HL-60/S4 treated with retinoic acid at 250 ng/mL for 4 days and 3 days (cell line): ENCODE results near the gene RNF39.
"Not testable (repeated sequence)": the region's sequence is repeated elsewhere in the genome, so short reads cannot be mapped to it uniquely, and the experiment has no call there.

Experiments
- in situ Hi-C: fragments of 300-500 bp; cut with MboI; formaldehyde crosslinking; loops from 2 replicates; pipeline ENCODE4 v1.7.0; 2022; ENCODE audit warnings: low sequenced_read_pairs

RNF39 gene, protein sequence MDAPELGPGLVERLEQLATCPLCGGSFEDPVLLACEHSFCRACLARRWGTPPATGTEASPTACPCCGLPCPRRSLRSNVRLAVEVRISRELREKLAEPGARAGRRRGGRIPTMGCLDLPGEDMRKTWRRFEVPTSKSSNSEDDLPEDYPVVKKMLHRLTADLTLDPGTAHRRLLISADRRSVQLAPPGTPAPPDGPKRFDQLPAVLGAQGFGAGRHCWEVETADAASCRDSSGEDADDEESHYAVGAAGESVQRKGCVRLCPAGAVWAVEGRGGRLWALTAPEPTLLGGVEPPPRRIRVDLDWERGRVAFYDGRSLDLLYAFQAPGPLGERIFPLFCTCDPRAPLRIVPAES

DNA sequence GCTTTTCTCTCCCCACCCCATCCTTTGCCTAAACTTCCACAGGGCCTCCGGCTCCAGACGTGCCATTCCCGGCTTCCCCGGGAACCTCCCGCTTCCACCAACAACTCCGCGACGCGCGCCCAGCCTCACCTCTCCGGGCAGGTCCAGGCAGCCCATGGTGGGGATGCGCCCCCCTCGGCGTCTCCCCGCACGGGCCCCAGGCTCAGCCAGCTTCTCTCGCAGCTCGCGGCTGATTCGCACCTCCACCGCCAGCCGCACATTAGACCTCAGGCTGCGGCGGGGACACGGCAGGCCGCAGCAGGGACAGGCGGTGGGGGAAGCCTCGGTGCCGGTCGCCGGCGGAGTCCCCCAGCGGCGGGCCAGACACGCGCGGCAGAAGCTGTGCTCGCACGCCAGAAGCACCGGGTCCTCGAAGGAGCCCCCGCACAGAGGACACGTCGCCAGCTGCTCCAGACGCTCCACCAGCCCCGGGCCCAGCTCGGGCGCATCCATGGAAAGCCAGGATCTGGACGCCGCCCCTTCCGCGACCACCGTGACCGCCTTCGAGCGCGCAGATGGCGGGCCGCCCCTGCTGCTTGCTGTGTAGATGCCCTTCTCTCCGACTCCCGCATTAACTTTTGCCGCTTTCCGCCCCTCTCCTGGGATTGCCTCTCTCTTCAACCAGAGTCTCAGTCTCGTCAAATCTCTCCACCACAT, at the start of gene RNF39:
Gene RNF39 (minus strand): TSS at position 676 of the 696 bp plus-strand sequence. CDS start 184 bp downstream, at position 492.
- in situ Hi-C loops, result no loop called here

DNA sequence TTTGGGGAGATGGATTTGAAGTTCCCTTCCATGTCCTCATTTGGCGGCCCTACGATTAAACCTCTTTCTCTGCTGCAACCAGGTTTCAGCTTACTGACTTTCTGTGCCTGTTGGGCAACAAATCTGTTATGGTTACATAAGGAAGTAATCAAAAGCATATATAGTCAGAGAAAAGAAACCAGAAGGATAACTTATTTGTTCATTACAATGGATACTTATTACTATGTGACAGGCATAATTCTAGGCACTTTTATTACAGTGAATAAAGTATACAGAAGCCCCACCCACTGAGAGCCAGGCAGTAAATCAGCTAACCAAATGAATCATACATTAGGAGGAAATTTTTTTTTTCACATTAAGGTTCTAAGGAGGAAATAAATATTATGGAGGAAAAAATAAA, 46.9 kb upstream of the RNF39 start:
- in situ Hi-C loops, result no loop called here

DNA sequence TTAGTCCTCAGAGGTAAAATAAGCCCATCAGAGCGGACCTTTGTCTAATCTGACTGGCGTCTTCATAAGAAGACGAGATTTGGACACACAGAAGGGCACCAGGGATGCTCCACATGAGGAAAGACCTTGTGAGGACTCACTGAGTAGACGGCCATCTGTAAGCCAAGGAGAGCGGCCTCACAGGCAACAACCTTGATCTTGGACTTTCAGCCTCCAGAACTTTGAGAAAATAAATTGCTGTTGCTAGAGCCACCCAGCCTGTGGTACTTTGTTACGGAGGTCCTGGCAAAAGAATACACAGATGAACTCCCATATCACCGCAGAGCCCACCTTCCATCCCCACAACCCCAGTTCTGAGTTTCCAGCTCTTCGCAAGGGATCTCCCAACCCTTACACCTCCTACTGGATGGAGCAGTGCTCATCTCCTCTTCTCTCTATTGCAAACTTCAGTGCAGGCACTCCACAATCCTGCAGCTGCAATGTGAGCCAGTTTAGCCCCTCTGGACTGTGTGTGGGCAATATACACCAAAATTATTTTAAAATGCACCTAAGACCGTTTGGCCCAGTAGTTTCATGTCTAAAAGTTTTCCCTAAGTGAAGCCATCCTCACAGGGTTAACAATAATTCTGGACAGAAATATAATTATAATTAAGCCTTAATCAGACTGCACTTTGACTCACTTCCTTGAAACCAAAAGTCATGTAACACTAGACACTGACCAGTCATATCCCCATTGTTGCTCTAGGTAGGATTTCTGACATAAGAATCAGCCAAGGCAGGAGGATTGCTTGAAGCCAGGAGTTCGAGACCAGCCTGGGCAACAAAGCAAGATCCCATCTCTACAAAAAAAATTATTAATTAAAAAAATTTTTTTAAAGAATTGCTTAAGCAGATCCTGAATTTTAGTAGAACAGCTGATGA, 46.1 kb upstream of the RNF39 start:
- in situ Hi-C loops, result no loop called here

DNA sequence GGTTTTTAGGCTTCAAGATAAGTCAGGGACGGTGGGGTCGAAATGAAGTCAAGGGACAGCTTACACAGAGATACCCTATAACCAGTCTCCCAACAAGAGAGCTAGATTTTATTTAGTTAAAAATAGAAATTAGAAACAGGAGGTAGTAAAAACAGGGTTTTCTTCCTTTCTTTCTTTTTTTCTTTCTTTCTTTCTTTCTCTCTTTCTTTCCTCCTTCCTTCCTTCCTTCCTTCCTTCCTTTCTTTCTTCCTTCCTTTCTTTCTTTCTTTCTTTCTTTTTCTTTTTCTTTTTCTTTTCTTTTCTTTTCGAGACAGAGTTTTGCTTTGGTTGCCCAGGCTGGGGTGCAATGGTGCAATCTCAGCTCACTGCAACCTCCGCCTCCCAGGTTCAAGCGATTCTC, 43.1 kb upstream of the RNF39 start:
- in situ Hi-C loops, result not testable (repeated sequence)

DNA sequence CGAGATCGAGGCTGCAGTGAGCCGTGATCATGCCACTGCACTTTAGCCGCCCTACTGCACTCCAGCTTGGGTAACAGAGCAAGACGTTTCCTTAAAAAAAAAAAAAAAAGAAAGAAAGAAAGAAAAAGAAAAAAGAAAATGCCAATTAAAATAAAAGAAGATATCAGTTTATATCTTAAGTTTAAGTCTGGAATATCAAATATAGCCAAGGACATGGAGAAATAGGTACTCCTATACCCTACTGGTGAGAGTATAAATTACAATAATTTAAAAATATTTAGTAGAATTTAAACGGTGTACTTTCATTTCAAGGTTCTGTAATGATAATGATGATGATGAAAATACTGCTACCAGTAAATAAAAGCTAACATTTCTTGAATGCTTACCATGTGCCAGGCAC, 41.2 kb upstream of the RNF39 start:
- in situ Hi-C loops, result no loop called here

DNA sequence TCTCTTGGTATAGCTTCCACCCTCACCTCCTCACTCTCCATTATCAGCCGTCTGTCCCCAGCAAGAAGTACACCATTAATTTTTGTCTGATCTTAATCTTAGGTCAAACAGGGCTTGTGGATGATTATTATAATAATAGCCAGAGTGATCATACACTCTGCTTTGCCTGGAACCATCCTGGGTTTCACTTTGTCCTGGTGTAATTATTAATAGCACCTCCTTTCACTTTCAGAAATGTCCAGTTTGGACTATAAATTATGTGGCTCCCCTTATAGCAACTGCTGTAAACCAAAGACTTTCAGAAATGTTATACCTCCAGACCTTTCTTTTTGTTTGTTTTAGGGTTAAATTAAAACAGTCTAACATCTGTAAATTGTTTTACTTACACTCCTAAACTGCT, 38.3 kb upstream of the RNF39 start:
- in situ Hi-C loops, result no loop called here

DNA sequence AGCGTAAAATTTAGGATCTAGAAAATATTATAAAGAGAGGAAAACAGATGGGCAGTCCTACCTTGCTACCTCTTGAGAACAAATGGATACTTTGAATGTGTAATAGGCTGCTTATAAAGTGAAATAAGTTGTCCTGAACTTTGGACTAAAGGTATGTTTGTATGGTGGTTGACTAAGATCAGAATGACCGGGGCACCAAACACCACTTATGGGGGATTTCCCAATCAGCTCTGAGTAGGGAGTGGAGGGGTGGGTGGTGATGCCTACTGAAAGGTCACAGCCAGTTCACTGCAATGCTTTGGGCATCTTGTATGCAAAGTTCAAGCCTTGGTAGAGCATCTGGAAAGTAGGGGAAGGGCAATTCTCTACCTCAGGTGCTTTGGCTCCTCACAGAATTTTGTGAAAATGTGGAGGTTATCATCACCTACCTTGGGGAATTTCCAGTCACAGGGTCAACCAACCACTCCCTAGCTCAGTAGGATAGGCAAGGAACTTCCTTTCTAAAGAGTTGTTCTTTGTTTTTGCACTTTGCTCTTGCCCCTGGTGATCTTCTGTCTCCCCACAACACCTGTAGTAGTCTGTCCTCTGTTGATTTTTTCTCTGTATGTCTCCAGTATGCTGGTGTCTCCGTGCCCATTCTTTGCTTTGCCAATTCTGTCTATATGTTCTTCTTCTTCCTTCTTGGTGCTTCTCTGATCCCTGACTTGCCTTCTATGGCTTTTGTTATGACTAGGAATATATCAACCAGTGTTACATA, 37.6 kb upstream of the RNF39 start, which contains the start of gene TRIM31:
Gene TRIM31 (minus strand): TSS at position 88 of the 757 bp plus-strand sequence. CDS start 285 bp downstream, outside the sequence.
- in situ Hi-C loops, result no loop called here

DNA sequence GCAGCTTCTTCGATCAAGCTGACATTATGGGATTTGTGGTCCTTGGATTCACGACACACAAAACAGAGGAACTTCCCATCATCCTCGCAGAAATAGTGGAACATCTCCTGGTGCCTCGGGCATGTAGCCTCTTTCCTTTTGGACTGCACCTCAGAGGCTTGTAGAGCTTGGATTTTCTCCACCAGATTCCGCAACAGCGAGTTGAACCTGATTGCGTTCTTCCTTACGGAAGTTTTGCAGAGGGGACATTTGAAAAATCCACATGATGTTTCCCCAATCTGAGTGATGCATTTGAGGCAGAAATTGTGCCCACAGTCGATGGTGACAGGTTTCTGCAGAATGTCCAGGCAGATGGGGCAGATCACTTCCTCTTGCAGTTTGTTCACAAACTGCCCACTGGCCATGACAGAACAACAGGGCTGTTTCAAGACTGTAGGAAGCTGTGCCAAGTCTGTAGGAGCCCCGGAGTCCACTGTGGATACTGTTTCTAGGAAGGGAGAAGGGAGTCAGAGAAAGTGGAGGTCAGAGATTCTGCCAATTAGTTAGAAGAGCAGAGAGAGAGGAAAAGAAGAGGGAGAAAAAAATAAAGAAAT, 36.9 kb upstream of the RNF39 start:
- in situ Hi-C loops, result no loop called here

DNA sequence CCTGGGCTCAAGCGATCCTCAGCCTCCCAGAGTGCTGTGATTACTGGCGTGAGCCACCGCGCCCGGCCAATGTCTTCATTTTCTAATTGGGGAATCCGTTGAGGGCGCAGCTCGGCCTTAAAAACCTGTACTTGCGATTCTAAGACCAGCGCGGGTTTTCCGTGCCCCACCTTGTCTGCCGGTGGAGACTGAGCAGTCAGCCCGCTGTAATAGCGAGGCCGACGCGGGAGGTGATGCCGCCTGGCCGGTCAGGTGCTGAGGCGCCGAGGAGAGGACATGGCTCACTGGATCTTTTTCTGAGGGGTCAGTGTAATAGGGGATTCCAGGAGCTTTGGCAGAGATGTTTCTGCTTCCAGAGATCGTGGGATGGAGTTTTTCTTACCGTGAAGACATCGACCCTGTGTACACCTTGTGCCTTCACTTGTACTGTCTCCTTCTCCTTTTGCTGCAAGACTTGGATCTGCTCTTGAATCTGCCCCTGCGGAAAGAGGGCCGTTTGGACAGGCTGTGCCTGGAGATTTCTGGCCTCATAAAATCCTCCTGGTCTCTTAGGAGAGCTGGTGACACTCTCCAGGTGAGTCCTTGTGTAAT, 35.8 kb upstream of the RNF39 start:
- in situ Hi-C loops, result no loop called here

DNA sequence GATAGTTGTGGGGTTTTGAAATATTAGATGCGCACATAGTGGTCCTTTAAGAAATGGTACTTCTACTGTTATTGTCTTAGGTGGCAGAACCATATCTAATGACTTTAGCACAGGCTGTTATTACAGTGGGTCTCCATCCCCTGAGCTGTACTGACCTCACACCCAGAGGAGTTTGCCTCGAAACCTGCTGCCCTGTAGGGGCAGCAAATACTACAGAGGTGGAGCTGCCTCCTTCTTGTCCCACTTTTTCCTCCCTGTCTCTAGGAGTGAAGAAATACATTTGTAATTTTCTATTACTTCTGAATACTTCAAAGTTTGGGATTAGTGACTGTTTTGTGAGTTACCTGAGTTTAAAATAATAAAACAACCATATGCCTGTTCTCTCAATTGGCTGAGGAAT, 29.1 kb upstream of the RNF39 start:
- in situ Hi-C loops, result no loop called here

DNA sequence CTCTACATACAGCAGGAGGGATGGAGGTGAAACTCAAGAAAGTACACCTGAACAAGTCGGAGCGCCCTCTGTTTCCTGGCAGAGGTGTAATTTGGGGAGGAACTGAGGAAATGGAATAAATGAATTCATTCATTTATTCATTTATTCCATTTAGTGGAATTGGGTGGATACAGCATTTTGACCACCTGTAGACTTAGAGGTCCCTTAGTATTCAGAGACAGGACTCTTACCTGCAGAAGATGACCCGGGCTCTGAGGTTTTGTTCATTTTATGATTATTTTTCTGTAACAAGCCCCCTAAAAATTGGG, 28.3 kb upstream of the RNF39 start:
- in situ Hi-C loops, result no loop called here

DNA sequence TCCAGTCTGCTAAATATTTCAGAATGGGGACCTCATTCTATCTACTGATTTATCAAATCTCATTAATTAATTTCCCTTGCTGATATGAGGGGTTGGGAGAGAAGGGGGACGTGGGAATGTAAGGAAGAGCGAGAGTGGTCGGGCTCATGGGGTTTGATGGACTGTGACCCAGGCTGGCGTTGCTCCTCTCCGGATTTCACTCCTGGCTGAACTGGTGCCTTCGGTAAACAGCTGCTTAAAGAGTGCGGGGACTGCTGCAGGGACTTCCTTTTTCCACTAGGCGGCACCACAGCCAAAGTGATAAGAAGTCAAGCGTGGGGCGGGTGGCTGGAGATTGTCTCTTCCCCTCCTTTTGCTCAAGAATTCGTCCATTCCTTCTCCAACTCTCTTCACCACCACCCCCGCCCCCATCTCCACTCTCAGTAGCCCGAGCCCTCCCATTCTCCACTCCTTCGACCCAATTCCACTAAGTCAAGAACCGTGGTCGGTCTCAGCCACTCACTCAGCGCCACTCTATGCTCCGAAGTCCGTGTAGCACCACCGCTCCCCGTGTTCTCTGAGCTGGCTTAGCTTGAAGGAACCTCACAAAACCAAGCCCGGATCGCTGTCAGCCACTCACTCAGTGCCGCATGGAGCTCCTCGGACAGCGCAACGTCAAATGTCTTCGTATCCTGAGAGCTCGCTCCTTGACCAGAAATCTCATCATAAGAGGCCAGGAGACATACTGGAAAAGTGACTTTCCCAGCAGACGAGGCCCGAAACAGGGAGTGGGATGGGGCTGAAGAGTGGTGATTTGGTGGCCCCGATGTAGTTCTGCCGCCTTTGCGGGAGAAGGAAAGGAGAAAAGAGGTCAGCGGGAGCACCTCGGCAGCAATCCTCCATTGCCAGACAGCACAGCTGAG, 27.7 kb upstream of the RNF39 start:
- in situ Hi-C loops, result no loop called here

DNA sequence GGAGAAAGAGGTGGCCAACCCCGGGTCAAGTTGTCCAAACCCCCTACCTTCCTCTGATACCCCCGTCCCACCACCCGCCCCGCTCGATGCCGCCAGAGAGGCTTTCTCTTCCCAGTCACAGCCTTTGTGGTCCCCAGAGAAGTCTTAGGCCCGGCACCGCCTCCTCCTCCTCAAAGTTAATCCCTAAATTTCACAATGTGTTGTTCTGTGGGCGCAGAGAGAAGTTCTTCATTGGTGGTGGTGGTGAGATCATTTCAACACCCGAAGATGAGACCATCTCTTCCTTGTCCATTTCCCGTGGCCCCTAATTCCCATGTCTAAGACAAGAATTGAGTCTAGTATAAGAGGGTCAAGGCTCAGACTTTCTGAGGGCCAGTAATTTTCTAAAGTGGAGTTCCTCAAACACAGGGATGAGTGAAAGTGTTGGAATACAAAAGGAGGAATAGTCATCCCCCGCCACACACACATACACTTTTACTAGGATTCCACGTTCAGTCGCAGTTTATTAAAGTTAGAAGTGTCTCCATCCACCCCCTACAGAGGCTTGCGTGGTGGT, 26.9 kb upstream of the RNF39 start:
- in situ Hi-C loops, result no loop called here

DNA sequence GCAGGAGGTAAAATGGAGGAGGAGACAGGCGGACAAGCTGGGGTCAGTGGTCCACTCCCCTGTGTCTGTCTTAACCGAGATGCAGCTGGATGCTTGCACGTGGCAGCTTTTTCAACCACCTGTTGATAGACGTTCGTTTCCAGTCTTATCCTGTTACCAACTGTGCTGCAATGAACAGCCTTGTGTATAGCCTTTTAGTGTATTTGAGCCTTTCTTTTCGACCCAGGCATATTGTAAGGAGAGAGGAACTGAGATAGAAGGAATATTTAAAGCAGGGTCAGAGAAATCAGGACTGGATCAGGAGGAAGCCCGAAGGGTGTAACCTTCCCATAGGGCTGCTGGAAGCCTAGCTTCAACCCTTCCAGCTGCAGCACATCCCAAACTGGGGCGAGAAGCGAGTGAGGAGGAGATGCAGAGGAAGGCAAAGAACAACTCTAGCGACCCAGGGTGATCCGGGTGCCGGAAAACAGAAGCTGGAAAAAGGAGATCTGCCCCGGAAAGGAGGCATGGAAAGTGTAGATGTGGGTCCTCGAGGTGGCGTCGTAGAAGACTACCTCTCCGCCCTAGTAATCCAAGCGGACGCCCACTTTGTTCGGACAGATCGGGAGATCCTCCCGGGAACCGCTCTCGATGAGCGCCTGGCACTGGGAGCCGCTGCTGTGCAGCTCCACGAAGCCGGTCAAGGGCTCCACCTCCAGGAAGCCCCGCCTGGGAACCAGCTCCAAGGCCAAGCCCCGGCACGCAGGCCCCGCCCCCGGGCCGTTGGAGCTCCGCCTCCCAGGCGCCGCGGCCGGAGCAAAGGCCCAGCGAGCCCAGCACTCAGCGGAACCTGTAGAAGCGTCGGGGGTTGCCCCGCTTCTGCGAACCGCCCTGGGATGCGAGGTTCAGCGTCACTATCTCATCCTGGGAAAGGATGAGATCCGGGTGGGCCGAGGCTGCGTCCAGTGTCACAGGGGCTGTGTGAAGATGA, 26.2 kb upstream of the RNF39 start:
- in situ Hi-C loops, result no loop called here

DNA sequence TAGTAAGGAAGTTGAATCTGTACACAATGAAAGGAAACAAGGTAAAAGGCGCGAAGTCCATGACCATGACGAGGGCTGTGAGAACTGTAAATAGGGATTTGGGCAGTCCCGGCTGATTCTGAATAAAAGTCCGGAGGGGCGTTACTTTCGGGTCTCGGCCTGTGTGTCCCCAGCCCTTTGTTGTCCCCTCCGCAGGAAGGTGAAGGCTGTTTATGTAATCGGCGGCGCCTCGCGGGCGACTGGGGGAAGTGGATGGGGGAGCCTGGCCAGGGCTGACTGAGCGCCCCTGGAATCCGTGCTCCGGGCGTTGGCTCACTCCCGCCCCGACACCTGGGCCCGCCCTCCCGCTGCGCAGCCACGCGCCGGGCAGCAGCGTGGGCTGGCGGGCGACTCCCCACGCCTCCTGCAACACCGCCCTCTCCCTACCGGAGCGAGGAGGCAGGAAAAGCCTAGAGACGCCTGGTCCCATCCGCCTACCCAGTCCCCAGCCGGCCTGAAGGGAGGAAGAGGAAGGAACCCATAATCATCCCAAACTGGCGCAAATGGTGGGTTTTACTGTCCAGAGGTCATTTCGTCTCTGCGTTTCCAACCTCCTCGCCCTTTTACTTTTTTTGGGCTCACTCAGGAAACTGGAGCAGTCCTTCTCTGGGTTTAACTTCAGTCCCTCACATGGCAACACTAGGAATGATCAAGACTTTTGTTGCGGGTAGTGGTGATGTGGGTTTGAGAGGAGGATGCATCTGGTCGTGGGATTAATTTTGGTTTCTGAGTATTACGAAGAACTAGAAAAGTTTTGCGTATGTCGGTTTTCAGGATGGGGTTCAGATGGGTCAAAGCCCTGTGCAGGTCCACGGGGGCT, 25.2 kb upstream of the RNF39 start:
- in situ Hi-C loops, result no loop called here

DNA sequence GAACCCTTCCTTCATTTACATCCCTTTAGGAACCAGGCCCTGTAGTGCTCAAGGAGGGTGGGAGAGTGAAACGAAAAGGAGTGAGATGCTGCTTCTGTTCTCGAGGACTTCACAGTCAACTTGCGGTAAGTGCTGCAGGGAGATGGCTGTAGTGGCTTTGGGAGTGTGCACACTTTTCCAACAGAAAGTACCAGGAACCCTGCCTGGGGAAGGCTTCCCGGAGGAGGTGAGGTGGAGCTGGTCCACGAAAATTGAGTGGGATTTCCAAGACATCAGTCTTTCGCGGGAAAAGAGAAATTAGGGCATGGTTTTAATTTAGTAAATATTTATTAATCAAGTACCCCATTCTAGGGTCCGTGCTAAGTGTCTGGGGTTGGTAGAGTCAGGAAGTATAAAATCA, 24.6 kb upstream of the RNF39 start:
- in situ Hi-C loops, result no loop called here
